ENCODE measurements around the gene PCGF2.

PCGF2 gene

DNA sequence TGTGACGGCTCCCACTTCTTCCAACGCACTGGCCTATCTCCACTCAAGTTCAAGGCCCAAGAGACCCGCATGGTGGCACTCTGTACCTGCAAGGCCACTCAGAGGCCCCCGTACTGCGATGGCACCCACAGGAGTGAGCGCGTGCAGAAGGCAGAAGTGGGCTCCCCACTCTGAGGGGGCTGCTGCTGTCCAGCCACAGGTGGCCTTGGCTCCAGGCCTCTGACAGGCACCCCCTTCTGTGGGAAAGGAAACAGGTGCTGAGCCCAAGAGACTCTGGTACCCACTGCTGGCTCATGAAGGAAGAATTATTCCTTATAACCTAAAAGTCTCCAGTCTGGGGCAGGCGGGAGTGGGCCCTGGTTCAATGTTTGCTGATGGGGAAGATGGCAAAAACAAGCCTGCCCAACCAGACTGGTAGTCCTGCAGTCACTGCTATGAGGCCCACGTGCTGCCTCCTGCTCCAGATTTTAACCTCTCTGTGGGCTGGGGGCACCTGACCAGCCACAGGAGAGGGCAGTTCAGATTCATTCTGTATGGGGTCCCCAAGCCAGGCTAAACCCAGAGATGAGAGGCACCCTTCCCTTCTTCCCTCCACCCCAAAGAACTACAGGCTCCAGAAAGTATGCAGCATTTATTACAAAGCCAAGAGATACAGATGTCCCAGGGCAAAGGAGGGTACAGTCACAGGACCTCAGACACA is 14.7 kb downstream of the PCGF2 start:
- H3K36me3 ChIP-seq (replicated peaks; ENCODE audit: insufficient read depth, low read length) = no peaks in the 10 kb centered on the region
- H3K79me2 ChIP-seq (ENCODE audit: low read length) = peaks cover 14% of the 10 kb centered on the region
- H3K9me2 ChIP-seq (replicated peaks; ENCODE audit: insufficient read depth, low read length) = no peaks in the 10 kb centered on the region
- 0 out of 2 replicates have a peak, but pooled peaks cover 4% of the 10 kb centered on the region for H3K4me1 ChIP-seq (ENCODE audit: low read length)
- no peak overlapping the region for H3K4me3 ChIP-seq (ENCODE audit: low read length)
- H3K27ac ChIP-seq (ENCODE audit: low read length) = no peak overlapping the region
- TF ChIP-seq CTCF (IDR thresholded peaks at IDR 0.05; ENCODE audit: low read length) = no peak
- TF ChIP-seq EZH2 (optimal IDR thresholded peaks at IDR 0.05; ENCODE audit: low read depth, low read length) = no peak
- no peak for TF ChIP-seq EZH2phosphoT487 (IDR thresholded peaks at IDR 0.05; ENCODE audit: low read length)
- peaks cover 13% of the 10 kb centered on the region; the same call in 1 of the 2 replicates for H3F3A ChIP-seq (ENCODE audit: insufficient read depth, low read length)
- no peak overlapping the region for H2AFZ ChIP-seq (ENCODE audit: low read length)
- H3K4me2 ChIP-seq (ENCODE audit: low read depth, low read length) = no peak overlapping the region
- no peaks in the 10 kb centered on the region for H4K20me1 ChIP-seq (ENCODE audit: insufficient read depth, low read length)
- no peaks in the 10 kb centered on the region for H3K9me3 ChIP-seq (replicated peaks; ENCODE audit: insufficient read depth, low read length)
- no peak for DNase-seq
- no peaks in the 10 kb centered on the region for H3K27me3 ChIP-seq (replicated peaks; ENCODE audit: insufficient read depth, low read length)
- no peak overlapping the region for H3K9ac ChIP-seq (ENCODE audit: low read length)

DNA sequence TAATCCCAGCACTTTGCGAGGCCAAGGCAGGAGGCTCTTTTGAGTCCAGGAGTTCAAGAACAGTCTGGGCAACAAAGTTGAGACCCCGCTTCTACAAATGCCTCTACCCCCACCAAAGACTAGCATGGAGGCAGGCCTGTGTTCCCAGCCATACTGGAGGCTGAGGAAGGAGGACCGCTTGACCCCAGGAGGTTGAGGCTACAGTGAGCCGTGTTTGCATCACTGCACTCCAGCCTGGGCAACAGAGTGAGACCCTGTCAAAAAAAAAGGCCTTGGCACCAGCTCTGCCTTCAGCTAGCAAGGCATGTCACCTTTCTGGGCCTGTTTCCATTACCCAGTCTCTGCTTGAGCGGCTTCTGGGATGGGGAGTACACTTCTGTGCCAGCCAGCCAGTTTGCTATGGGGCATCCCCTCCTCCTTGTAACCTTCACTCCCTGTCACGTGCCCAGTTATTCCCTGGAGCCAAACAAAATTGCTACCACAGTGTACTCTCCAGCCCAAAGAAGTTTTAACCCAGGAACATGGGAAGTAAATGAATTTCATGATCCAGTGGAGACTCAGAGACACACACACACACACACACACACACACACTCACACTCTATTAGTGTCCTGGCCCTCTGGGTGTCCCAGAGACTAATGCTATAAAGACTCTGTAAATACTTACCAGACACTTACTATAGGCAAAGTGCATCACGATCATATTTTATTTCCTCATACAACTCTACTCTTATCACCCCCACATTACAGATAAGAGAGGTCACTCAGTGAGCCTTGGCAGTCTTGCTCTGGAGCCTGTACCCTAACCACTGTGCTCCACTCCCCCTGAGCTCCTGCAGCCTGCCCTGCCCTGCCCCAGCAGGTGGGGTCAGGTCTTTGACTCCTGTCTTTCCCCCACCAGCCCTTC is 15.5 kb downstream of the PCGF2 start:
- TF ChIP-seq EZH2phosphoT487 (IDR thresholded peaks at IDR 0.05; ENCODE audit: low read length) (no peak), EZH2 (optimal IDR thresholded peaks at IDR 0.05; ENCODE audit: low read depth, low read length) (no peak), CTCF (IDR thresholded peaks at IDR 0.05; ENCODE audit: low read length) (no peak)
- Histone ChIP-seq H3K27me3 (replicated peaks; ENCODE audit: insufficient read depth, low read length) (no peaks in the 10 kb centered on the region), H3K4me1 (ENCODE audit: low read length) (0 out of 2 replicates have a peak, but pooled peaks cover 4% of the 10 kb centered on the region), H3K79me2 (ENCODE audit: low read length) (peaks cover 14% of the 10 kb centered on the region), H3K9me2 (replicated peaks; ENCODE audit: insufficient read depth, low read length) (no peaks in the 10 kb centered on the region), H3K9ac (ENCODE audit: low read length) (no peak overlapping the region), H3F3A (ENCODE audit: insufficient read depth, low read length) (peaks cover 19% of the 10 kb centered on the region), H3K4me3 (ENCODE audit: low read length) (no peak overlapping the region), H3K36me3 (replicated peaks; ENCODE audit: insufficient read depth, low read length) (no peaks in the 10 kb centered on the region), H3K4me2 (ENCODE audit: low read depth, low read length) (no peak overlapping the region), H3K9me3 (replicated peaks; ENCODE audit: insufficient read depth, low read length) (no peaks in the 10 kb centered on the region), H2AFZ (ENCODE audit: low read length) (no peak overlapping the region), H4K20me1 (ENCODE audit: insufficient read depth, low read length) (no peaks in the 10 kb centered on the region), H3K27ac (ENCODE audit: low read length) (no peak overlapping the region)
- DNase-seq = no peak

GRCh38 chr17:38731526-38732294 is 16.4 kb downstream of the PCGF2 start:
- no peaks in the 10 kb centered on the region for H3K9me3 ChIP-seq (replicated peaks; ENCODE audit: insufficient read depth, low read length)
- H3K27ac ChIP-seq (ENCODE audit: low read length) = no peak overlapping the region
- TF ChIP-seq EZH2phosphoT487 (IDR thresholded peaks at IDR 0.05; ENCODE audit: low read length) (no peak), EZH2 (optimal IDR thresholded peaks at IDR 0.05; ENCODE audit: low read depth, low read length) (no peak), CTCF (IDR thresholded peaks at IDR 0.05; ENCODE audit: low read length) (no peak)
- 0 out of 2 replicates have a peak, but pooled peaks cover 4% of the 10 kb centered on the region for H3K4me1 ChIP-seq (ENCODE audit: low read length)
- peaks cover 19% of the 10 kb centered on the region for H3F3A ChIP-seq (ENCODE audit: insufficient read depth, low read length)
- peaks cover 14% of the 10 kb centered on the region for H3K79me2 ChIP-seq (ENCODE audit: low read length)
- H3K4me3 ChIP-seq (ENCODE audit: low read length) = no peak overlapping the region
- H4K20me1 ChIP-seq (ENCODE audit: insufficient read depth, low read length) = no peaks in the 10 kb centered on the region
- no peaks in the 10 kb centered on the region for H3K36me3 ChIP-seq (replicated peaks; ENCODE audit: insufficient read depth, low read length)
- H3K4me2 ChIP-seq (ENCODE audit: low read depth, low read length) = no peak overlapping the region
- H3K9me2 ChIP-seq (replicated peaks; ENCODE audit: insufficient read depth, low read length) = no peaks in the 10 kb centered on the region
- no peak overlapping the region for H2AFZ ChIP-seq (ENCODE audit: low read length)
- no peak for DNase-seq
- H3K27me3 ChIP-seq (replicated peaks; ENCODE audit: insufficient read depth, low read length) = no peaks in the 10 kb centered on the region
- H3K9ac ChIP-seq (ENCODE audit: low read length) = no peak overlapping the region
